Neural progenitor cell (in vitro differentiated cells): ENCODE measurements around the gene MAP2K2. TPM values are rescaled to one million over a fixed set of nuclear protein-coding genes. Genes with fewer than 3 reads are reported as not detected.
A peak's percentile ranks its signal among the peaks of the same experiment; 100 is the strongest.

Experiments
- DNase-seq: peaks from one replicate; pipeline ENCODE4 v3.0.0-alpha.2; 2016; ENCODE audit warnings: low spot score
- H2AFZ ChIP-seq: fragments of 200-600 bp; sonication (generic); replicated peaks from 2 replicates; pipeline ENCODE4 v1.6.1; 2016; ENCODE audit warnings: antibody characterized with exemption
- H3F3A ChIP-seq: fragments of 200-600 bp; sonication (generic); 2 replicates; pipeline ENCODE4 v1.6.1; 2016; ENCODE audit warnings: antibody characterized with exemption, low read depth
- H3K27ac ChIP-seq: fragments of 200-600 bp; sonication (generic); 2 replicates; pipeline ENCODE4 v1.5.1; 2016; ENCODE audit warnings: mild to moderate bottlenecking
- H3K27me3 ChIP-seq: fragments of 200-600 bp; sonication (generic); 2 replicates; pipeline ENCODE4 v1.6.1; 2016; ENCODE audit warnings: mild to moderate bottlenecking, moderate library complexity
- H3K36me3 ChIP-seq: fragments of 200-600 bp; sonication (generic); 2 replicates; pipeline ENCODE4 v1.5.1; 2016
- H3K4me1 ChIP-seq: fragments of 200-600 bp; sonication (generic); 2 replicates; pipeline ENCODE4 v1.6.1; 2016; ENCODE audit warnings: mixed run types
- H3K4me2 ChIP-seq: fragments of 200-600 bp; sonication (generic); 2 replicates; pipeline ENCODE4 v1.6.1; 2016
- H3K4me3 ChIP-seq: fragments of 200-600 bp; sonication (generic); 2 replicates; pipeline ENCODE4 v1.5.1; 2016
- H3K79me2 ChIP-seq: fragments of 200-600 bp; sonication (generic); 2 replicates; pipeline ENCODE4 v1.6.1; 2016; ENCODE audit warnings: low read depth
- H3K9ac ChIP-seq: fragments of 200-600 bp; sonication (generic); 2 replicates; pipeline ENCODE4 v1.6.1; 2016
- H3K9me3 ChIP-seq: fragments of 200-600 bp; sonication (generic); 2 replicates; pipeline ENCODE4 v1.5.1; 2016; ENCODE audit warnings: low read depth
- H4K20me1 ChIP-seq: fragments of 200-600 bp; sonication (generic); 2 replicates; pipeline ENCODE4 v1.6.1; 2016; ENCODE audit warnings: low read depth
- H3K27ac Mint-ChIP-seq: 3 replicates; pipeline ENCODE4 v1.8.0; 2021; ENCODE audit warnings: mixed read lengths
- H3K27me3 Mint-ChIP-seq: 2 replicates; pipeline ENCODE4 v1.8.0; 2022; ENCODE audit warnings: low read depth, mild to moderate bottlenecking, inconsistent platforms, moderate library complexity, mixed read lengths; ENCODE audit not compliant: insufficient read depth
- H3K36me3 Mint-ChIP-seq: 3 replicates; pipeline ENCODE4 v1.8.0; 2021; ENCODE audit warnings: mixed read lengths
- H3K4me1 Mint-ChIP-seq: 3 replicates; pipeline ENCODE4 v1.8.0; 2021; ENCODE audit warnings: mixed read lengths
- H3K4me3 Mint-ChIP-seq: 3 replicates; pipeline ENCODE4 v1.8.0; 2021; ENCODE audit warnings: mild to moderate bottlenecking, moderate library complexity, mixed read lengths
- H3K9me3 Mint-ChIP-seq: 3 replicates; pipeline ENCODE4 v1.8.0; 2020; ENCODE audit warnings: mixed read lengths
- CTCF ChIP-seq: fragments of 200-600 bp; sonication (generic); IDR thresholded peaks from 2 replicates; pipeline ENCODE4 v1.5.1; 2017; ENCODE audit warnings: antibody characterized with exemption, mild to moderate bottlenecking
- EZH2 ChIP-seq: fragments of 200-600 bp; sonication (generic); IDR thresholded peaks from 2 replicates; pipeline ENCODE4 v1.6.1; 2017; ENCODE audit warnings: antibody characterized with exemption, mild to moderate bottlenecking, moderate library complexity
- EZH2phosphoT487 ChIP-seq: fragments of 200-600 bp; sonication (generic); IDR thresholded peaks from 2 replicates; pipeline ENCODE4 v1.6.1; 2017; ENCODE audit warnings: antibody characterized with exemption
- total RNA-seq: library from RNA; depleted of rRNA; stranded (reverse); fragments of >200 nt; gene quantifications from 2 replicates; pipeline ENCODE4 v1.2.3, GENCODE V29; 2015; ENCODE audit warnings: low replicate concordance

Gene MAP2K2
- total RNA-seq, 1 donor from 2014 or later = 69.7 TPM

GRCh38 chr19:4060621-4061177 is 63.2 kb downstream of the MAP2K2 start:
- Histone ChIP-seq H4K20me1 (peaks cover 85% of the 10 kb centered on the region), H3K9me3 (no peaks in the 10 kb centered on the region), H3K4me3 (no peak overlapping the region), H3K4me2 (no peak overlapping the region), H3K9ac (no peak overlapping the region), H3K79me2 (peaks cover 87% of the 10 kb centered on the region), H2AFZ (no peak overlapping the region), H3K27me3 (no peaks in the 10 kb centered on the region), H3K36me3 (no peaks in the 10 kb centered on the region), H3K27ac (no peak overlapping the region), H3K4me1 (peaks cover 6% of the 10 kb centered on the region), H3F3A (peaks cover 17% of the 10 kb centered on the region)
- Mint-ChIP-seq H3K4me1 (peaks cover 5% of the 10 kb centered on the region), H3K4me3 (no peak overlapping the region), H3K36me3 (peaks cover 4% of the 10 kb centered on the region), H3K9me3 (no peaks in the 10 kb centered on the region), H3K27me3 (peaks cover 7% of the 10 kb centered on the region), H3K27ac (no peak overlapping the region)
- TF ChIP-seq EZH2 (no peak), CTCF (no peak), EZH2phosphoT487 (no peak)
- no peak for DNase-seq

DNA sequence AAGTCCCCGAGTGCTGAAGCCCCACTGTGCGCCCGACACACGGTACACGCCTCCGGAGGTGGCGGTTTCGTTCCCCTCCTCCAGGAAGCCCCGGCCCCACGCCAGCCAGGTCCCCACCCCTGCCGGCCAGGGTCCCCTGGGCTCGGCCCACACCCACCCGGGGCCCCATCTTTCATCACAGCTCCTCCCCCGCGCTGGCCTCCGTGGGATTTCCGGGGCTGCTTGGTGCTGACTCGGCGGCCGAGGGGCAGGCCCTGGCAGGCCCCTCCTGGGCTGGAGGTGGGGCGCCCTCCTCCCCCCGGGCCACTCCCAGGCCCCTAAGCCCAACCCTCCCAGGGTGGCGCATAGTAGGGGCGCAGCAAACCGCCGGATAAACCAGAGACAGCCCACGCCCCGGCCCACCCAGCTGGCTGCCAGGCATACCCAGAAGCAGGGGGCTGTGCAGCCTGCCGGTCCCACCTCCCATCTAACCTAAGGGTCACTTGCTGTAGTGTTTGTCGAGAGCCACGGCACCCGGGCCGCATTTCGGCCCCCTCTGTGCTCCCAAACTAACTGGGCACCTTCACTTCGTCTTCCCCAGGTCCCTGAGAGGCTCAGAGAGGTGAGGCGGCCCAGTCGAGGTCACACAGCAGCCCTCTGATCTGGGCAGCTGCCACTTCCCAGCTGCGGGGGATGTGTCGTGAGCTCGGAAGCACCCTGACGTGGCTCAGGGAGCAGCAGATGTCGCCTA is 63.9 kb downstream of the MAP2K2 start:
- no peak for DNase-seq
- TF ChIP-seq CTCF (no peak), EZH2phosphoT487 (no peak), EZH2 (no peak)
- H3K9me3 ChIP-seq = no peaks in the 10 kb centered on the region
- H3K4me3 ChIP-seq = no peak overlapping the region
- Mint-ChIP-seq H3K36me3 (peaks cover 6% of the 10 kb centered on the region), H3K4me1 (peaks cover 5% of the 10 kb centered on the region), H3K27me3 (peaks cover 8% of the 10 kb centered on the region), H3K4me3 (no peak overlapping the region), H3K9me3 (no peaks in the 10 kb centered on the region), H3K27ac (no peak overlapping the region)
- H3F3A ChIP-seq = peaks cover 17% of the 10 kb centered on the region
- peaks cover 6% of the 10 kb centered on the region for H3K4me1 ChIP-seq
- H3K36me3 ChIP-seq = no peaks in the 10 kb centered on the region
- H3K27me3 ChIP-seq = no peaks in the 10 kb centered on the region
- H3K27ac ChIP-seq = no peak overlapping the region
- no peak overlapping the region for H3K9ac ChIP-seq
- H3K4me2 ChIP-seq = no peak overlapping the region
- peaks cover 87% of the 10 kb centered on the region for H3K79me2 ChIP-seq
- peaks cover 85% of the 10 kb centered on the region for H4K20me1 ChIP-seq
- no peak overlapping the region for H2AFZ ChIP-seq

DNA sequence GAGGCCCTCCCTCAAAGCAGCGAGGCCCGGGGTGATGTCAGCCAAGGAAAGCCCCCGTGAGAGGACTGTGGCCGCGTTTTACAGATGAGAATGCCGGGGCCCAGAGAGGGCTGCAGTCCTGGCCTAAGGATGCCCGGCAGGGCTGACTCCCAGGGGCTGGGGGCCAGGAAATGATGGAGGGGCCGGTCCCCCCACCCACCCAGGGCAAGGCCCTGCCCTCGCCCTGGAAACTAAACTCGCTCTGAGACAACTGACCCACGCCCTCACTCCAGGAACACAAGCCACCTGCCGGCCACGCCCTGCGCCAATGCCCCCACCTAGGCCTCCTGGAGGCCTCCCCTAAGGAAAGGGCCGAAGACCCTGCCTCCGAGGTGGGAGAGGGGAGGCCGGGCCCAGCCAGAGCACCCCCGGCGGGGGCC is 64.5 kb downstream of the MAP2K2 start:
- H3K27me3 Mint-ChIP-seq = peaks cover 8% of the 10 kb centered on the region
- Histone ChIP-seq H3K9me3 (no peaks in the 10 kb centered on the region), H3F3A (peaks cover 13% of the 10 kb centered on the region), H3K79me2 (peaks cover 81% of the 10 kb centered on the region), H3K4me2 (no peak overlapping the region), H3K27ac (peak overlapping the region; percentile 78), H3K4me1 (peaks cover 6% of the 10 kb centered on the region), H3K4me3 (no peak overlapping the region), H3K9ac (peak overlapping the region; percentile 37), H2AFZ (no peak overlapping the region), H3K27me3 (no peaks in the 10 kb centered on the region), H4K20me1 (peaks cover 79% of the 10 kb centered on the region), H3K36me3 (no peaks in the 10 kb centered on the region)
- no peaks in the 10 kb centered on the region for H3K9me3 Mint-ChIP-seq
- peaks cover 6% of the 10 kb centered on the region for H3K36me3 Mint-ChIP-seq
- peaks cover 5% of the 10 kb centered on the region for H3K4me1 Mint-ChIP-seq
- no peak overlapping the region for H3K27ac Mint-ChIP-seq
- DNase-seq = no peak
- H3K4me3 Mint-ChIP-seq = no peak overlapping the region
- TF ChIP-seq CTCF = no peak
- no peak for TF ChIP-seq EZH2phosphoT487
- TF ChIP-seq EZH2 = no peak
